Right lobe of liver (tissue), 4 donors: ENCODE measurements around the gene NRF1.

Experiments used
- CTCF ChIP-seq, 4 donors: fragments of 200-600 bp in 3 of 4; fragments of 450-650 bp in 1 of 4; IDR thresholded peaks; one replicate each; pipeline versions ENCODE4 v1.5.1 to v1.8.0; 2016 to 2022; ENCODE audit warnings: antibody characterized with exemption in 4 of 4, mild to moderate bottlenecking in 2 of 4
- POLR2A ChIP-seq: fragments of 450-650 bp; IDR thresholded peaks from one replicate; pipeline ENCODE4 v1.6.1; 2017; ENCODE audit warnings: antibody characterized with exemption, mild to moderate bottlenecking
- donor health status: DM: no; HTN: no; CAD: no.
- donor health status: DM: no; HTN: no; CAD: no.
- donor health status: DM: no; HTN: yes; CAD: no.

DNA sequence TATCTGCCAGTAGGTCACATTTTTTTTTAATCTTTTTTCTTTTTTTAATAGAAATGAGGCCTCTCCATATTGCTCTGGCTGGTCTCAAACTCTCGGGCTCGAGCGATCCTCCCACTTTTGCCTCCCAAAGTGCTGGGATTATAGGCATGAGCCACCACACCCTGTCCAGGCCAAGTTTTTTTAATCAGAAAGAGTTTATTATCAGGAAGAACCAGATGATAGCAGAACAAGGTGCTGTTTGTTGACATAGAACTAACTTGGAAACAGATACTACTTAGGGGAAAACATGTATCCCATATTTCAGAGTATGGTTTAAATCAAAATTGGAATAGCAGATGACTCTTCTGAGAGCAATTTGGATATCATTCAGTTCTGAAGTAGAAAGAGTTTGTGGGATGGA is 118.6 kb downstream of the NRF1 start:
- TF ChIP-seq POLR2A (no peak), CTCF (IDR thresholded peaks at IDR 0.05) (no peak)
